ENCODE data around the gene ETFA.
A peak's percentile ranks its signal among the peaks of the same experiment; 100 is the strongest.
"Not testable (repeated sequence)": the region's sequence is repeated elsewhere in the genome, so short reads cannot be mapped to it uniquely, and the experiment has no call there.

The ETFA gene

GRCh38 chr15:76270876-76271275 is 40.4 kb downstream of the ETFA start:
- no peak for DNase-seq (ENCODE audit: low spot score)

- no peak for DNase-seq (ENCODE audit: low spot score)
These were observed 44.2 kb downstream of the ETFA start for GRCh38 chr15:76267077-76267476.

GRCh38 chr15:76265769-76266168 is 45.5 kb downstream of the ETFA start:
- DNase-seq (ENCODE audit: low spot score) = not testable (repeated sequence)

GRCh38 chr15:76260246-76260938 is 50.9 kb downstream of the ETFA start:
- DNase-seq (ENCODE audit: low spot score) = no peak

- no peak for DNase-seq (ENCODE audit: low spot score)
These were observed 51.9 kb downstream of the ETFA start for GRCh38 chr15:76259392-76259791.

- DNase-seq (ENCODE audit: low spot score) = no peak
These were observed 52.8 kb downstream of the ETFA start for GRCh38 chr15:76258460-76258859.

GRCh38 chr15:76253691-76254473 is 57.4 kb downstream of the ETFA start:
- DNase-seq (ENCODE audit: low spot score) = no peak

GRCh38 chr15:76252249-76252648 is 59.0 kb downstream of the ETFA start:
- DNase-seq (ENCODE audit: low spot score) = no peak

GRCh38 chr15:76251717-76252116 is 59.6 kb downstream of the ETFA start:
- DNase-seq (ENCODE audit: low spot score) = no peak

GRCh38 chr15:76245072-76245610 is 66.1 kb downstream of the ETFA start:
- no peak for DNase-seq (ENCODE audit: low spot score)

GRCh38 chr15:76239786-76240185 is 71.5 kb downstream of the ETFA start:
- no peak for DNase-seq (ENCODE audit: low spot score)

GRCh38 chr15:76236350-76236749 is 74.9 kb downstream of the ETFA start:
- no peak for DNase-seq (ENCODE audit: low spot score)

GRCh38 chr15:76235186-76235826 is 76.0 kb downstream of the ETFA start:
- peak; percentile 35 for DNase-seq (ENCODE audit: low spot score)

GRCh38 chr15:76234337-76234889 is 76.9 kb downstream of the ETFA start:
- DNase-seq (ENCODE audit: low spot score) = no peak

- no peak for DNase-seq (ENCODE audit: low spot score)
These were observed 77.3 kb downstream of the ETFA start for GRCh38 chr15:76233921-76234320.

GRCh38 chr15:76229266-76229665 is 82.0 kb downstream of the ETFA start:
- DNase-seq (ENCODE audit: low spot score) = no peak

- DNase-seq (ENCODE audit: low spot score) = no peak
These were observed 87.7 kb downstream of the ETFA start for GRCh38 chr15:76223521-76223920.

GRCh38 chr15:76222159-76222558 is 89.1 kb downstream of the ETFA start:
- DNase-seq (ENCODE audit: low spot score) = no peak

- no peak for DNase-seq (ENCODE audit: low spot score)
These were observed 90.0 kb downstream of the ETFA start for GRCh38 chr15:76221085-76221767.

- no peak for DNase-seq (ENCODE audit: low spot score)
These were observed 93.4 kb downstream of the ETFA start for GRCh38 chr15:76217882-76218217.

GRCh38 chr15:76217029-76217881 is 94.0 kb downstream of the ETFA start:
- peak; percentile 55 for DNase-seq (ENCODE audit: low spot score)
